Keratinocyte (primary cell): ENCODE data around the gene PRR7. TPM values are rescaled to one million over a fixed set of nuclear protein-coding genes. Genes with fewer than 3 reads are reported as not detected.
A peak's percentile ranks its signal among the peaks of the same experiment; 100 is the strongest.

ENCODE experiments used
- DNase-seq: peaks from one replicate; pipeline ENCODE4 v3.0.0-alpha.2; 2011; ENCODE audit warnings: low read depth, missing footprints, low spot score
- FAIRE-seq: peaks from 2 replicates; lab custom pipeline; 2011; peaks lifted over from hg19 to GRCh38; lab: Jason Lieb, UNC
- H2AFZ ChIP-seq: 2 replicates; pipeline ENCODE4 v1.6.0; 2012; ENCODE audit warnings: low read length, control low read depth, inconsistent platforms; ENCODE audit not compliant: control insufficient read depth
- H3K27ac ChIP-seq: 2 replicates; pipeline ENCODE4 v1.5.1; 2011; ENCODE audit warnings: low read length; ENCODE audit not compliant: control insufficient read depth, insufficient read depth
- H3K27me3 ChIP-seq: 3 replicates; pipeline ENCODE4 v1.6.0; 2011; ENCODE audit warnings: low read length; ENCODE audit not compliant: control insufficient read depth, insufficient read depth; ENCODE audit errors: extremely low read depth
- H3K36me3 ChIP-seq, 2 experiments: 2 replicates in 1 of 2; 3 replicates in 1 of 2; pipeline ENCODE4 v1.5.1; 2011; ENCODE audit warnings: low read length in 2 of 2, mild to moderate bottlenecking in 1 of 2; ENCODE audit not compliant: control insufficient read depth in 2 of 2, insufficient read depth in 2 of 2; ENCODE audit errors: extremely low read depth in 1 of 2
- H3K4me1 ChIP-seq: 3 replicates; pipeline ENCODE4 v1.5.1; 2011; ENCODE audit warnings: low read length; ENCODE audit not compliant: control insufficient read depth, insufficient read depth; ENCODE audit errors: extremely low read depth
- H3K4me2 ChIP-seq: 3 replicates; pipeline ENCODE4 v1.6.0; 2011; ENCODE audit warnings: low read depth, low read length; ENCODE audit not compliant: control insufficient read depth, insufficient read depth; ENCODE audit errors: extremely low read depth
- H3K4me3 ChIP-seq, 3 experiments: fragments of 200-600 bp in 1 of 3; sonication (generic) in 1 of 3; 2 replicates in 2 of 3; 3 replicates in 1 of 3; pipeline ENCODE4 v1.5.1; 2011 to 2016; ENCODE audit warnings: low read length in 3 of 3, mild to moderate bottlenecking in 3 of 3, control low read depth in 2 of 3, inconsistent platforms in 1 of 3, low read depth in 1 of 3, mixed read lengths in 1 of 3, mixed run types in 1 of 3, moderate library complexity in 1 of 3; ENCODE audit not compliant: control insufficient read depth in 2 of 3, insufficient read depth in 2 of 3; ENCODE audit errors: extremely low read depth in 1 of 3
- H3K79me2 ChIP-seq: 2 replicates; pipeline ENCODE4 v1.6.0; 2012; ENCODE audit warnings: low read length; ENCODE audit not compliant: control insufficient read depth, insufficient read depth
- H3K9ac ChIP-seq: 3 replicates; pipeline ENCODE4 v1.6.0; 2011; ENCODE audit warnings: low read length; ENCODE audit not compliant: control insufficient read depth, insufficient read depth; ENCODE audit errors: extremely low read depth
- H3K9me1 ChIP-seq: 3 replicates; pipeline ENCODE4 v1.6.0; 2011; ENCODE audit warnings: low read length; ENCODE audit not compliant: control insufficient read depth, insufficient read depth; ENCODE audit errors: extremely low read depth
- H3K9me3 ChIP-seq: 2 replicates; pipeline ENCODE4 v1.5.1; 2012; ENCODE audit warnings: low read depth, low read length; ENCODE audit not compliant: control insufficient read depth
- H4K20me1 ChIP-seq: 3 replicates; pipeline ENCODE4 v1.6.0; 2011; ENCODE audit warnings: low read length; ENCODE audit not compliant: control insufficient read depth, insufficient read depth; ENCODE audit errors: extremely low read depth
- CTCF ChIP-seq, 3 experiments: IDR thresholded peaks in 1 of 3; conservative IDR thresholded peaks in 1 of 3; optimal IDR thresholded peaks in 1 of 3; 2 replicates in 2 of 3; 3 replicates in 1 of 3; pipeline versions ENCODE3 to v1.5.1; 2011; ENCODE audit warnings: low read length in 3 of 3, mild to moderate bottlenecking in 3 of 3, moderate library complexity in 2 of 3, control low read depth in 1 of 3, inconsistent platforms in 1 of 3; ENCODE audit not compliant: insufficient read depth in 2 of 3; ENCODE audit errors: extremely low read depth in 1 of 3
- EZH2 ChIP-seq: IDR thresholded peaks from one replicate; pipeline ENCODE4 v1.6.1; 2012; ENCODE audit warnings: inconsistent platforms, mild to moderate bottlenecking, low read length, moderate library complexity
- dilution Hi-C: fragments of 300-500 bp; cut with MboI; formaldehyde crosslinking; loops from one replicate; pipeline ENCODE4 v1.7.0; 2020; ENCODE audit warnings: low sequenced_read_pairs; ENCODE audit not compliant: extremely low pct_ligation_motif_present
- polyA plus RNA-seq, 5 experiments: library from polyadenylated mRNA; depleted of rRNA in 3 of 5; stranded (reverse) in 3 of 5; stranded (forward) in 1 of 5; unstranded in 1 of 5; fragments of >200 nt; gene quantifications; 1 replicate in 1 of 5; 2 replicates in 3 of 5; 3 replicates in 1 of 5; pipeline versions ENCODE4 v1.2.1 to v1.2.3, GENCODE V29; 2011 to 2012; ENCODE audit warnings: missing spikeins in 2 of 5, low read depth in 1 of 5, low replicate concordance in 1 of 5

The PRR7 gene
- polyA plus RNA-seq, 1 donor (not counting 4 experiments of a cell fraction or from before 2014, with no cell fraction given), result 1.1 TPM

GRCh38 chr5:177478711-177479646 is 32.4 kb downstream of the PRR7 start:
- no peaks in the 10 kb centered on the region for H3K9me3 ChIP-seq
- H3K4me3 ChIP-seq, result no peak overlapping the region
- no peak for DNase-seq
- no peak overlapping the region for H2AFZ ChIP-seq
- no peak overlapping the region for H3K4me2 ChIP-seq
- FAIRE-seq, result peak; percentile 29
- H3K27me3 ChIP-seq, result no peaks in the 10 kb centered on the region
- no peak overlapping the region for H3K9ac ChIP-seq
- H4K20me1 ChIP-seq, result no peaks in the 10 kb centered on the region
- H3K79me2 ChIP-seq, result no peaks in the 10 kb centered on the region
- peaks cover 10% of the 10 kb centered on the region in 2 experiments for H3K36me3 ChIP-seq
- no peak for TF ChIP-seq CTCF (optimal IDR thresholded peaks at IDR 0.05 in 1 of 3, IDR thresholded peaks at IDR 0.05 in 1 of 3, conservative IDR thresholded peaks at IDR 0.05 in 1 of 3; ENCODE audit: extremely low read depth in 1 of 3, insufficient read depth in 2 of 3, low read length in 3 of 3)
- no peak for TF ChIP-seq EZH2
- no peaks in the 10 kb centered on the region for H3K9me1 ChIP-seq
- peak overlapping the region; percentile 24 for H3K27ac ChIP-seq
- peaks cover 11% of the 10 kb centered on the region for H3K4me1 ChIP-seq
- dilution Hi-C loops, result no loop called here

- Histone ChIP-seq H2AFZ (no peak overlapping the region), H3K4me2 (no peak overlapping the region), H3K79me2 (no peaks in the 10 kb centered on the region), H3K4me1 (peaks cover 11% of the 10 kb centered on the region), H4K20me1 (no peaks in the 10 kb centered on the region), H3K27ac (no peak overlapping the region), H3K9me1 (no peaks in the 10 kb centered on the region), H3K36me3 (peaks cover 11 to 12% of the 10 kb centered on the region in 2 experiments), H3K27me3 (no peaks in the 10 kb centered on the region), H3K9ac (no peak overlapping the region), H3K9me3 (no peaks in the 10 kb centered on the region), H3K4me3 (no peak overlapping the region)
- dilution Hi-C loops, result no loop called here
- no peak for DNase-seq
- no peak for TF ChIP-seq EZH2
- no peak for TF ChIP-seq CTCF (optimal IDR thresholded peaks at IDR 0.05 in 1 of 3, IDR thresholded peaks at IDR 0.05 in 1 of 3, conservative IDR thresholded peaks at IDR 0.05 in 1 of 3; ENCODE audit: extremely low read depth in 1 of 3, insufficient read depth in 2 of 3, low read length in 3 of 3)
- FAIRE-seq, result no peak
Measured at GRCh38 chr5:177479774-177480173, 33.2 kb downstream of the PRR7 start.
